ENCODE data around the gene EPB41L2.

EPB41L2 gene

GRCh38 chr6:131005439-131006016 lies 57.5 kb downstream of the EPB41L2 start:
- no peak for TF ChIP-seq CTCF (IDR thresholded peaks at IDR 0.05; ENCODE audit: insufficient read depth, low read length, missing control alignments)
- no peak overlapping the region for H3K4me3 ChIP-seq (ENCODE audit: low read depth, low read length)
- CTCF ChIA-PET: no interaction called here
- POLR2A ChIA-PET: no interaction called here
- no peak for DNase-seq (ENCODE audit: low read depth, low spot score)

- H3K4me3 ChIP-seq (ENCODE audit: low read depth, low read length): no peak overlapping the region
- DNase-seq (ENCODE audit: low read depth, low spot score): no peak
- no peak for TF ChIP-seq CTCF (IDR thresholded peaks at IDR 0.05; ENCODE audit: insufficient read depth, low read length, missing control alignments)
- POLR2A ChIA-PET: no interaction called here
- CTCF ChIA-PET: no interaction called here
Observed at GRCh38 chr6:131004936-131005335, 58.1 kb downstream of the EPB41L2 start.

GRCh38 chr6:131004387-131004755 lies 58.7 kb downstream of the EPB41L2 start:
- no peak for TF ChIP-seq CTCF (IDR thresholded peaks at IDR 0.05; ENCODE audit: insufficient read depth, low read length, missing control alignments)
- POLR2A ChIA-PET: no interaction called here
- no peak for DNase-seq (ENCODE audit: low read depth, low spot score)
- H3K4me3 ChIP-seq (ENCODE audit: low read depth, low read length): no peak overlapping the region
- CTCF ChIA-PET: interaction anchor here (1.5 kb wide), 1 partner anchor 9 kb away, joined by 5 read pairs; no protein-coding TSS in a partner anchor

- H3K4me3 ChIP-seq (ENCODE audit: low read depth, low read length): no peak overlapping the region
- ChIA-PET CTCF (interaction anchor here (1.5 kb wide), 1 partner anchor 10 kb away, joined by 5 read pairs; no protein-coding TSS in a partner anchor), POLR2A (no interaction called here)
- DNase-seq (ENCODE audit: low read depth, low spot score): no peak
- TF ChIP-seq CTCF (IDR thresholded peaks at IDR 0.05; ENCODE audit: insufficient read depth, low read length, missing control alignments): no peak
Observed at GRCh38 chr6:131003488-131004386, 59.3 kb downstream of the EPB41L2 start.

GRCh38 chr6:131002661-131002980 lies 60.4 kb downstream of the EPB41L2 start:
- TF ChIP-seq CTCF (IDR thresholded peaks at IDR 0.05; ENCODE audit: insufficient read depth, low read length, missing control alignments): no peak
- CTCF ChIA-PET: no interaction called here
- H3K4me3 ChIP-seq (ENCODE audit: low read depth, low read length): no peak overlapping the region
- POLR2A ChIA-PET: interaction anchor here (0.5 kb wide), 1 partner anchor 113 kb away, joined by 3 read pairs; no protein-coding TSS in a partner anchor
- DNase-seq (ENCODE audit: low read depth, low spot score): no peak

- TF ChIP-seq CTCF (IDR thresholded peaks at IDR 0.05; ENCODE audit: insufficient read depth, low read length, missing control alignments): no peak
- POLR2A ChIA-PET: interaction anchor here (0.5 kb wide), 1 partner anchor 112 kb away, joined by 3 read pairs; no protein-coding TSS in a partner anchor
- H3K4me3 ChIP-seq (ENCODE audit: low read depth, low read length): no peak overlapping the region
- no peak for DNase-seq (ENCODE audit: low read depth, low spot score)
- CTCF ChIA-PET: interaction anchor here (1.2 kb wide), 1 partner anchor 13 kb away, joined by 3 read pairs; no protein-coding TSS in a partner anchor
Observed at GRCh38 chr6:131001945-131002660, 60.9 kb downstream of the EPB41L2 start.
